Right atrium auricular region (tissue), 2 donors: ENCODE data around the gene SLC5A10. TPM values are rescaled to one million over a fixed set of nuclear protein-coding genes. Genes with fewer than 3 reads are reported as not detected.

Experiments used
- DNase-seq: peaks from one replicate; pipeline ENCODE4 v3.0.0-alpha.2; 2019; ENCODE audit warnings: low spot score
- H3K27ac ChIP-seq, 2 donors: fragments of 200-600 bp; sonication (generic); 1 replicate in 1 of 2; 2 replicates in 1 of 2; pipeline ENCODE4 v1.5.1; 2016 to 2019
- H3K27me3 ChIP-seq, 2 donors: fragments of 200-600 bp; sonication (generic); one replicate each; pipeline versions ENCODE4 v1.5.1 to v1.6.0; 2017 to 2019
- H3K36me3 ChIP-seq: fragments of 200-600 bp; sonication (generic); one replicate; pipeline ENCODE4 v1.5.1; 2016
- H3K4me1 ChIP-seq, 2 donors: fragments of 200-600 bp; sonication (generic); one replicate each; pipeline versions ENCODE4 v1.5.1 to v1.6.0; 2017 to 2019
- H3K4me3 ChIP-seq, 2 donors: fragments of 200-600 bp; sonication (generic); 1 replicate in 1 of 2; 2 replicates in 1 of 2; pipeline ENCODE4 v1.5.1; 2017 to 2019; ENCODE audit warnings: mild to moderate bottlenecking in 1 of 2, moderate library complexity in 1 of 2
- H3K9me3 ChIP-seq, 2 donors: fragments of 200-600 bp; sonication (generic); one replicate each; pipeline ENCODE4 v1.5.1; 2019
- total RNA-seq, 2 donors: library from RNA; depleted of rRNA; stranded (reverse); fragments of >200 nt; gene quantifications; one replicate each; pipeline ENCODE4 v1.1.0, GENCODE V29; 2016
- TF ChIP-seq, protein P1 (sequence below), 2 donors: fragments of 200-600 bp; sonication (generic); IDR thresholded peaks; one replicate each; pipeline ENCODE4 v1.5.1; 2019; ENCODE audit warnings: antibody characterized with exemption in 2 of 2

Gene SLC5A10
- total RNA-seq = under 1 TPM in 1 of 2 donors, not detected in 1; 0.16 TPM

DNA sequence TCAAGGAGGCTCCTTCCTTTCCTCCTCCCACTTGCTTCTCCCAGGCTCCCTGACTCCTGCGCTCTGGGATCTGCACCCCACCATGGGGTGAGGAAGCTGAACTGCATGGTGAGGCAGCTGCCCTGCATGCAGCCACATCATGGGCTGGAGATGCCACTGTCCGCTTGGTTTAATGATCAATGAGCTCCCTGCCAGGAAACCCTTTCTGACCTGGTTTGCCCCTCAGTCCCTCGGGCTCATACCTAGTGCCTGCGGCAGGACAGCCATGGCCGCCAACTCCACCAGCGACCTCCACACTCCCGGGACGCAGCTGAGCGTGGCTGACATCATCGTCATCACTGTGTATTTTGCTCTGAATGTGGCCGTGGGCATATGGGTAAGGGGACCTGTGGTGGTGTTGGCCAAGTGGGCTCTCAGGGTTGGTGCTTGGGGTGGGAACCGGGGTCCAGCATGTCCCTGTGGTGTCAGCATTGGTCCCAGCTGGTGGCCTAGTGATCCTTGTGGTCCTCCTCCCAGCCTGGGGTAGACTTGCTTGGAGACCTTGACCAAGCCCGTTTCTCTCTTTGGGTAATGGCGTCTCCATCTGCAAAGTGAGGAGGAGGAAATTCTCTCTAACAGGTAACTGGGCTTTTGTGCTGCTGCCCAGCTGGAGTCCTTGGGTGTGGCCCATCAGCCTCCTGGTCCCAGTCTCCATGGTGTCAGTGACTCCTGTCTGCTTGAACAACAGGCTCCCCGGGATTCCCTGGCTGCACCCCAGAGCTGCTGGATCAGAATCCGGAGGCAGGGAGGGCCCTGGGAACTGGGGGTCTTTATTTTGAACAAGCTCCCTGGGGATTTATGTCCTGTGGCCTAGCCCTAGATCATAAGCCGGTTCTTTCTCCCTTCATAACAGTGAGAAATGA, at the start of gene SLC5A10:
SLC5A10 (plus strand) TSS at position 225 of the 902 bp plus-strand sequence; CDS start at position 266, 41 bp downstream.
- TF ChIP-seq, protein P1, sequence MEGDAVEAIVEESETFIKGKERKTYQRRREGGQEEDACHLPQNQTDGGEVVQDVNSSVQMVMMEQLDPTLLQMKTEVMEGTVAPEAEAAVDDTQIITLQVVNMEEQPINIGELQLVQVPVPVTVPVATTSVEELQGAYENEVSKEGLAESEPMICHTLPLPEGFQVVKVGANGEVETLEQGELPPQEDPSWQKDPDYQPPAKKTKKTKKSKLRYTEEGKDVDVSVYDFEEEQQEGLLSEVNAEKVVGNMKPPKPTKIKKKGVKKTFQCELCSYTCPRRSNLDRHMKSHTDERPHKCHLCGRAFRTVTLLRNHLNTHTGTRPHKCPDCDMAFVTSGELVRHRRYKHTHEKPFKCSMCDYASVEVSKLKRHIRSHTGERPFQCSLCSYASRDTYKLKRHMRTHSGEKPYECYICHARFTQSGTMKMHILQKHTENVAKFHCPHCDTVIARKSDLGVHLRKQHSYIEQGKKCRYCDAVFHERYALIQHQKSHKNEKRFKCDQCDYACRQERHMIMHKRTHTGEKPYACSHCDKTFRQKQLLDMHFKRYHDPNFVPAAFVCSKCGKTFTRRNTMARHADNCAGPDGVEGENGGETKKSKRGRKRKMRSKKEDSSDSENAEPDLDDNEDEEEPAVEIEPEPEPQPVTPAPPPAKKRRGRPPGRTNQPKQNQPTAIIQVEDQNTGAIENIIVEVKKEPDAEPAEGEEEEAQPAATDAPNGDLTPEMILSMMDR (IDR thresholded peaks at IDR 0.05) = peak in 1 of 2 donors; percentile 16
- no peaks in the 10 kb centered on the region for H3K36me3 ChIP-seq
- peak within 1 kb of the TSS; percentile 58 to 69 for H3K27ac ChIP-seq
- no peaks in the 10 kb centered on the region for H3K9me3 ChIP-seq
- H3K4me1 ChIP-seq = peaks cover 0 to 20% of the 10 kb centered on the region in 2 donors
- H3K4me3 ChIP-seq = no peak within 1 kb of the TSS
- no peaks in the 10 kb centered on the region for H3K27me3 ChIP-seq
- no peak for DNase-seq

DNA sequence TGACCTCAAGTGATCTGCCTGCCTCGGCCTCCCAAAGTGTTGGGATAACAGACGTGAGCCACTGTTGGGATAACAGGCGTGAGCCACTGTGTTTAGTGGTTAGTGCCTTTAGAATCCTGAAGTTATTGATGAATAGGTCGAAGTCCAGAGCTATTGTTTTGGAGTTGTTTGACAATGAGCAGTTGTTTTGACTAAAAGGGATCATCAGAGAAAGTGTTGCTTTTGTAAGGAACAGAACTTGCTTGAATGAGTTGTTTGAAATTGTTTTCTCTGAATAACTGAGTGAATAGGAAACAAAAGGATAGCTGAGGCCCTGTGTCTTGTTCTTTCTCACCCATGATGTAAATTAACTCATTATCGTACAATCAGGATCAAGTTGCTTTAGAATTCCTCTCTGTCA, 47.5 kb upstream of the SLC5A10 start:
- DNase-seq = no peak
- H3K27me3 ChIP-seq = no peaks in the 10 kb centered on the region
- H3K9me3 ChIP-seq = no peaks in the 10 kb centered on the region
- H3K36me3 ChIP-seq = peaks cover 21% of the 10 kb centered on the region
- TF ChIP-seq, protein P1 (IDR thresholded peaks at IDR 0.05) = no peak
- H3K4me1 ChIP-seq = no peaks in the 10 kb centered on the region
- no peak overlapping the region for H3K27ac ChIP-seq
- H3K4me3 ChIP-seq = no peak overlapping the region

DNA sequence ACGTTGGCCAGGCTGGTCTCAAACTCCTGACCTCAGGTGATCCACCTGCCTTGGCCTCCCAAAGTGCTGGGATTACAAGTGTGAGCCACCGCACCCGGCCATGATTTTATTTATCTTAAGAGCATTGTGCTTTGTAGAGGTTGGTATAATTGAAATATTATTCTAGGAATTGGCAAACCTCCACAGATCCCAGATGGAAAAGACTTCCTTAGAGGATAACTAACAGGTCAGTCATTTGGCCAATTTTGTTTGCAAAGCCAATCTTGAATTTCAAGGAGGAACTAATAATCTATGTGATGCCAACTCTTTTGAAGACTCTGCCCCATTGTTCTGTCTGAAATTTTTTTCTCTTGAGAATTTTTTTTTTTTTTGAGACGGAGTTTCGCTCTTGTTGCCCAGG, 46.7 kb upstream of the SLC5A10 start:
- H3K4me3 ChIP-seq = no peak overlapping the region
- H3K4me1 ChIP-seq = no peaks in the 10 kb centered on the region
- no peaks in the 10 kb centered on the region for H3K27me3 ChIP-seq
- H3K9me3 ChIP-seq = no peaks in the 10 kb centered on the region
- no peak for DNase-seq
- H3K36me3 ChIP-seq = peaks cover 21% of the 10 kb centered on the region
- TF ChIP-seq, protein P1 (IDR thresholded peaks at IDR 0.05) = no peak
- H3K27ac ChIP-seq = no peak overlapping the region

DNA sequence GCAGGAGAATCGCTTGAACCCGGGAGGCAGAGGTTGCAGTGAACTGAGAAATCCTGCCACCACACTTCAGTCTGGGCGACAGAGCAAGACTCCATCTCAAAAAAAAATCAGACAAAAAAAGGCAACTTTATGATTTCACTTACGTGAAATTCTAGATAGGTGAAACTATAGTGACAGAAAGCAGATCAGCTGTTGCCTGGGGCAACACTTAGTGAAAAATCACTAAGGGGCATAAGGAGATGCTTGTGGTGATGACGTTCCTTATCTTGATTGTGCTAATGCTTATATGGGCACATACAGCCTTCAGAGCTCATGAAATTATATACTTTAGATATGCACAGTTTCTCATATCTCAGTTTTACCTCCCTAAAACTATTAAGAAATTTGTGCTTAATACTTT, 41.6 kb upstream of the SLC5A10 start:
- Histone ChIP-seq H3K27me3 (no peaks in the 10 kb centered on the region), H3K4me3 (no peak overlapping the region), H3K9me3 (no peaks in the 10 kb centered on the region), H3K4me1 (no peaks in the 10 kb centered on the region), H3K36me3 (peaks cover 29% of the 10 kb centered on the region), H3K27ac (no peak overlapping the region)
- TF ChIP-seq, protein P1 (IDR thresholded peaks at IDR 0.05) = no peak
- no peak for DNase-seq

DNA sequence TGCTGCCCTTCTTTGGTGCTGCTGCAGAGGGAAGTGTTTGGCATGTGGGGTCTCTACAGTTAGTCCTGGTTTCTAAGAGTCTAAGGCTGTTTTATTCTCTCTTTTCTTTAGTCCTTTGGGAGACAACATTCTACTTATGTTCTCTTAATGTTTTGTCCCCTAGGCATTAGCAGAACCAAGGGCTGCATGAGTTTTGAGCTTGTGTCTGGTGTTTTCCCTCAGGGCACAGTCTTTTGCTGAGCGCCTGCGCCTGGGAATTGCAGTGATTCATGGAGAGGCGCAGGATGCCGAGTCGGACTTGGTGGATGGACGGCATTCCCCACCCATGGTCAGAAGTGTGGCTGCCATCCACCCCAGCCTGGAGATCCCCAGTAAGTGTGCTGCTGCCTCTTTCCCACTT, 41.1 kb upstream of the SLC5A10 start:
- Histone ChIP-seq H3K36me3 (peaks cover 28% of the 10 kb centered on the region), H3K4me3 (no peak overlapping the region), H3K27me3 (no peaks in the 10 kb centered on the region), H3K4me1 (no peaks in the 10 kb centered on the region), H3K27ac (no peak overlapping the region), H3K9me3 (no peaks in the 10 kb centered on the region)
- no peak for DNase-seq
- TF ChIP-seq, protein P1 (IDR thresholded peaks at IDR 0.05) = no peak
